IMR-90 (cell line): ENCODE measurements around the gene TRAPPC8. TPM values are rescaled to one million over a fixed set of nuclear protein-coding genes. Genes with fewer than 3 reads are reported as not detected.

ENCODE experiments used
- ATAC-seq: fragments of 200-7000 bp; cut with Tn5 transposase; 2 replicates; pipeline ENCODE4 v1.9.1; 2020; ENCODE audit warnings: low read depth, mild to moderate bottlenecking, moderate library complexity
- BruUV-seq: library from RNA; stranded (reverse); fragments of 400-500 nt; replicated peaks from 2 replicates; lab custom pipeline; 2021; lab: Mats Ljungman, UMichigan
- CTCF ChIA-PET: fragments of 300-600 bp; formaldehyde crosslinking; extraction: SDS; loops from one replicate; lab custom pipeline; 2021; ENCODE audit warnings: antibody characterized with exemption; lab: Yijun Ruan, JAX
- POLR2A ChIA-PET: fragments of 300-600 bp; sonication (Branson Sonifier 250); formaldehyde crosslinking; loops from one replicate; lab custom pipeline; 2022; ENCODE audit warnings: antibody characterized with exemption; ENCODE audit not compliant: unreplicated experiment; lab: Charles Lee
- DNase-seq: peaks from one replicate; pipeline ENCODE4 v3.0.0; 2013
- H2AFZ ChIP-seq: replicated peaks from 2 replicates; pipeline ENCODE3; 2013; ENCODE audit warnings: low read length, mild to moderate bottlenecking; ENCODE audit not compliant: poor library complexity
- H2AK5ac ChIP-seq: 2 replicates; pipeline ENCODE4 v1.6.1; 2013; ENCODE audit warnings: low read depth, low read length, inconsistent platforms
- H2AK9ac ChIP-seq: replicated peaks from 2 replicates; pipeline ENCODE3; 2013; ENCODE audit warnings: mild to moderate bottlenecking, low read depth, low read length, moderate library complexity; ENCODE audit not compliant: poor library complexity
- H2BK120ac ChIP-seq: 2 replicates; pipeline ENCODE4 v1.6.1; 2013; ENCODE audit warnings: low read depth, low read length, inconsistent platforms
- H2BK15ac ChIP-seq: 3 replicates; pipeline ENCODE4 v1.6.1; 2013; ENCODE audit warnings: low read depth, low read length, inconsistent platforms
- H2BK20ac ChIP-seq: 2 replicates; pipeline ENCODE4 v1.6.1; 2013; ENCODE audit warnings: low read depth, mild to moderate bottlenecking, inconsistent platforms, low read length, moderate library complexity
- H2BK5ac ChIP-seq: 2 replicates; pipeline ENCODE4 v1.6.1; 2013; ENCODE audit warnings: mild to moderate bottlenecking, low read depth, low read length, inconsistent platforms; ENCODE audit not compliant: poor library complexity, severe bottlenecking
- H3K14ac ChIP-seq: replicated peaks from 2 replicates; pipeline ENCODE4 v1.6.1; 2013; ENCODE audit warnings: low read depth, low read length, inconsistent platforms
- H3K18ac ChIP-seq: 2 replicates; pipeline ENCODE4 v1.6.1; 2013; ENCODE audit warnings: low read depth, low read length, control low read depth
- H3K23ac ChIP-seq: 2 replicates; pipeline ENCODE4 v1.6.1; 2013; ENCODE audit warnings: low read depth, low read length, inconsistent platforms
- H3K27ac ChIP-seq: 2 replicates; pipeline ENCODE4 v1.5.1; 2013; ENCODE audit warnings: mild to moderate bottlenecking, control low read depth, low read length; ENCODE audit not compliant: insufficient read depth
- H3K27me3 ChIP-seq: 2 replicates; pipeline ENCODE4 v1.6.1; 2013; ENCODE audit warnings: low read length; ENCODE audit not compliant: control insufficient read depth, insufficient read depth
- H3K36me3 ChIP-seq: 2 replicates; pipeline ENCODE4 v1.6.1; 2013; ENCODE audit warnings: low read length, mixed read lengths; ENCODE audit not compliant: control insufficient read depth, insufficient read depth
- H3K4ac ChIP-seq: 2 replicates; pipeline ENCODE4 v1.6.1; 2013; ENCODE audit warnings: low read depth, low read length, inconsistent platforms
- H3K4me1 ChIP-seq: 2 replicates; pipeline ENCODE4 v1.6.1; 2013; ENCODE audit warnings: low read length, mixed read lengths; ENCODE audit not compliant: control insufficient read depth, insufficient read depth
- H3K4me2 ChIP-seq: 2 replicates; pipeline ENCODE4 v1.6.1; 2013; ENCODE audit warnings: low read depth, mild to moderate bottlenecking, control low read depth, low read length, moderate library complexity
- H3K4me3 ChIP-seq: 2 replicates; pipeline ENCODE4 v1.5.1; 2013; ENCODE audit warnings: low read depth, mild to moderate bottlenecking, control low read depth, low read length, moderate library complexity; ENCODE audit not compliant: insufficient read depth
- H3K56ac ChIP-seq: 2 replicates; pipeline ENCODE4 v1.6.1; 2013; ENCODE audit warnings: low read length, inconsistent platforms; ENCODE audit not compliant: insufficient read depth; ENCODE audit errors: extremely low read depth
- H3K79me1 ChIP-seq, 2 experiments: 2 replicates each; pipeline ENCODE4 v1.6.1; 2013; ENCODE audit warnings: low read length in 2 of 2, inconsistent platforms in 1 of 2, low read depth in 1 of 2
- H3K9ac ChIP-seq: 2 replicates; pipeline ENCODE4 v1.6.1; 2013; ENCODE audit warnings: low read depth, low read length, control low read depth
- H3K9me1 ChIP-seq: 2 replicates; pipeline ENCODE4 v1.6.1; 2013; ENCODE audit warnings: low read length, inconsistent platforms; ENCODE audit not compliant: insufficient read depth
- H3K9me3 ChIP-seq: 2 replicates; pipeline ENCODE4 v1.6.1; 2013; ENCODE audit warnings: low read length; ENCODE audit not compliant: control insufficient read depth, insufficient read depth
- H4K20me1 ChIP-seq: 2 replicates; pipeline ENCODE4 v1.6.1; 2013; ENCODE audit warnings: low read length, inconsistent platforms; ENCODE audit not compliant: insufficient read depth
- H4K5ac ChIP-seq: 2 replicates; pipeline ENCODE4 v1.6.1; 2013; ENCODE audit warnings: mild to moderate bottlenecking, low read depth, low read length, control low read depth
- H4K8ac ChIP-seq, 2 experiments: 2 replicates each; pipeline ENCODE4 v1.6.1; 2013; ENCODE audit warnings: low read depth in 2 of 2, low read length in 2 of 2, control low read depth in 1 of 2, inconsistent platforms in 1 of 2
- H4K91ac ChIP-seq: 2 replicates; pipeline ENCODE4 v1.6.1; 2013; ENCODE audit warnings: low read depth, low read length, inconsistent platforms; ENCODE audit not compliant: insufficient read depth
- BHLHE40 ChIP-seq: fragments of 150-350 bp; IDR thresholded peaks from 2 replicates; pipeline ENCODE4 v1.6.1; 2016; ENCODE audit warnings: mild to moderate bottlenecking, low read depth, low read length
- CEBPB ChIP-seq: IDR thresholded peaks from 2 replicates; pipeline ENCODE4 v1.6.1; 2012; ENCODE audit warnings: low read depth, low read length, improper control_type of control experiment
- CHD1 ChIP-seq: IDR thresholded peaks from 2 replicates; pipeline ENCODE4 v1.6.1; 2012; ENCODE audit warnings: low read depth, low read length, improper control_type of control experiment
- MAFK ChIP-seq: IDR thresholded peaks from 2 replicates; pipeline ENCODE4 v1.6.1; 2012; ENCODE audit warnings: low read depth, low read length, improper control_type of control experiment
- MAZ ChIP-seq: IDR thresholded peaks from 2 replicates; pipeline ENCODE4 v1.6.1; 2012; ENCODE audit warnings: low read depth, mild to moderate bottlenecking, low read length, improper control_type of control experiment, moderate library complexity, borderline replicate concordance
- MXI1 ChIP-seq: IDR thresholded peaks from 2 replicates; pipeline ENCODE4 v1.6.1; 2012; ENCODE audit warnings: low read depth, mild to moderate bottlenecking, low read length, moderate library complexity, borderline replicate concordance
- NFE2L2 ChIP-seq: fragments of 150-350 bp; IDR thresholded peaks from 2 replicates; pipeline ENCODE4 v1.6.1; 2016; ENCODE audit warnings: low read depth, mild to moderate bottlenecking, low read length
- POLR2A ChIP-seq: IDR thresholded peaks from 2 replicates; pipeline ENCODE4 v1.6.1; 2012; ENCODE audit warnings: mild to moderate bottlenecking, low read depth, low read length
- RAD21 ChIP-seq: IDR thresholded peaks from 2 replicates; pipeline ENCODE4 v1.6.1; 2012; ENCODE audit warnings: low read length, improper control_type of control experiment
- RCOR1 ChIP-seq: IDR thresholded peaks from 2 replicates; pipeline ENCODE4 v1.6.1; 2012; ENCODE audit warnings: mild to moderate bottlenecking, low read length, improper control_type of control experiment; ENCODE audit not compliant: insufficient replicate concordance
- RFX5 ChIP-seq: IDR thresholded peaks from 2 replicates; pipeline ENCODE4 v1.8.0; 2012; ENCODE audit warnings: low read depth, mild to moderate bottlenecking, low read length, moderate library complexity
- SMC3 ChIP-seq: fragments of 150-350 bp; IDR thresholded peaks from 2 replicates; pipeline ENCODE4 v1.6.1; 2016; ENCODE audit warnings: low read depth, mild to moderate bottlenecking, antibody characterized with exemption, low read length, moderate library complexity
- WGBS, 2 experiments: methylation state at CpG; one replicate each; pipeline versions ENCODE4 v1.1.5 to v1.1.7; 2013; ENCODE audit warnings: missing lambda C conversion rate in 2 of 2; ENCODE audit not compliant: insufficient read length in 1 of 2; ENCODE audit errors: extremely low coverage in 2 of 2; 5-methylcytosine and 5-hydroxymethylcytosine counted together
- dilution Hi-C: fragments of 300-500 bp; cut with HindIII; formaldehyde crosslinking; loops from one replicate; pipeline ENCODE4 v1.14.3; 2018; ENCODE audit warnings: low sequenced_read_pairs; ENCODE audit not compliant: unreplicated experiment
- in situ Hi-C: fragments of 300-500 bp; cut with MboI; formaldehyde crosslinking; loops from 3 replicates; pipeline ENCODE4 v1.14.3; 2019; ENCODE audit warnings: low sequenced_read_pairs, inconsistent platforms, mixed read lengths
- intact Hi-C: fragments of 100-400 bp; cut with micrococcal nuclease; formaldehyde crosslinking; loops from 2 replicates; pipeline ENCODE4 v1.10.0; 2022
- polyA plus RNA-seq, 3 experiments: library from polyadenylated mRNA; depleted of rRNA; stranded (reverse); fragments of >200 nt; gene quantifications; 2 replicates each; pipeline ENCODE4 v1.2.3, GENCODE V29; 2012; ENCODE audit warnings: low replicate concordance in 1 of 3
- total RNA-seq: library from RNA; depleted of rRNA; stranded (reverse); fragments of >200 nt; gene quantifications from 2 replicates; pipeline ENCODE4 v1.2.3, GENCODE V29; 2012
- TF ChIP-seq, protein P1 (sequence below): conservative IDR thresholded peaks from 2 replicates; pipeline ENCODE4 v1.5.1; 2012; ENCODE audit warnings: mild to moderate bottlenecking, low read depth, low read length, improper control_type of control experiment
- TF ChIP-seq, protein P2 (sequence below): fragments of 150-350 bp; IDR thresholded peaks from 2 replicates; pipeline ENCODE4 v1.6.1; 2016; ENCODE audit warnings: low read depth, mild to moderate bottlenecking, low read length, moderate library complexity, borderline replicate concordance
- TF ChIP-seq, protein P3 (sequence below): fragments of 150-350 bp; IDR thresholded peaks from 2 replicates; pipeline ENCODE4 v1.6.1; 2017; ENCODE audit warnings: mild to moderate bottlenecking, antibody characterized with exemption, low read length, low read depth

Gene TRAPPC8
- total and polyA plus RNA-seq, 2 of the 4 experiments (the other 2 are of a cell fraction) = 21.8 to 54.3 TPM

DNA sequence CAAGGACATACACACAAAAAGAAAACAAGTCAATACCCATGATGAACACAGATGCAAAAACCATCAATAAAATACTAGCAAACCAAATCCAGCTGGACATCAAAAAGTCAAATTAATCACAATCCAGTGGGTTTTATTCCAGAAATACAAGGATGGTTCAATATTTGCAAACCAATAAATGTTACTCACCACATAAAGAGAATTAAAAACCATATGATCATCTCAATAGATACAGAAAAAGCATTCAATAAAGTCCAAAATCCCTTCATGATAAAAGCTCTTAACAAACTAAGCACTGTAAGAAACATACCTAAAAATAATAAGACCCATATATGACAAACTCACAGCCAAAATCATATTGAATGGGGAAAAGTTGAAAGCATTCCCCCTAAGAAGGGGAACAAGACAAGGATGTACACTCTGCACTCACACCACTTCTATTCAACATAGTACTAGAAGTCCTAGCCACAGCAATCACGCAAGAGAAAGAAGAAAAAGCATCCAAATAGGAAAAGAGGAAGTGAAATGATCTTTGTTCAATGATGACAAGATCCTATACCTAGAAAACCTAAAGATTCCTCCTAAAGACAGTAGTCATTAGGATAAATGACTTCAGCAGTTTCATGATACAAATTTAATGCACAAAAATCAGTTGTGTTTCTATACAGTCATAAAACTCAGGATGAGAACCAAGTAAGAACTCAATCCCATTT, 62.6 kb downstream of the TRAPPC8 start:
- H2BK5ac ChIP-seq = no peak overlapping the region
- no peak overlapping the region for H2BK15ac ChIP-seq
- TF ChIP-seq MAZ (no peak), BHLHE40 (no peak), MXI1 (no peak), CHD1 (no peak), NFE2L2 (no peak), MAFK (no peak), SMC3 (no peak), RCOR1 (no peak), RAD21 (no peak), POLR2A (no peak), CEBPB (no peak), RFX5 (no peak)
- TF ChIP-seq, protein P1, sequence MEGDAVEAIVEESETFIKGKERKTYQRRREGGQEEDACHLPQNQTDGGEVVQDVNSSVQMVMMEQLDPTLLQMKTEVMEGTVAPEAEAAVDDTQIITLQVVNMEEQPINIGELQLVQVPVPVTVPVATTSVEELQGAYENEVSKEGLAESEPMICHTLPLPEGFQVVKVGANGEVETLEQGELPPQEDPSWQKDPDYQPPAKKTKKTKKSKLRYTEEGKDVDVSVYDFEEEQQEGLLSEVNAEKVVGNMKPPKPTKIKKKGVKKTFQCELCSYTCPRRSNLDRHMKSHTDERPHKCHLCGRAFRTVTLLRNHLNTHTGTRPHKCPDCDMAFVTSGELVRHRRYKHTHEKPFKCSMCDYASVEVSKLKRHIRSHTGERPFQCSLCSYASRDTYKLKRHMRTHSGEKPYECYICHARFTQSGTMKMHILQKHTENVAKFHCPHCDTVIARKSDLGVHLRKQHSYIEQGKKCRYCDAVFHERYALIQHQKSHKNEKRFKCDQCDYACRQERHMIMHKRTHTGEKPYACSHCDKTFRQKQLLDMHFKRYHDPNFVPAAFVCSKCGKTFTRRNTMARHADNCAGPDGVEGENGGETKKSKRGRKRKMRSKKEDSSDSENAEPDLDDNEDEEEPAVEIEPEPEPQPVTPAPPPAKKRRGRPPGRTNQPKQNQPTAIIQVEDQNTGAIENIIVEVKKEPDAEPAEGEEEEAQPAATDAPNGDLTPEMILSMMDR = no peak
- TF ChIP-seq, protein P2, sequence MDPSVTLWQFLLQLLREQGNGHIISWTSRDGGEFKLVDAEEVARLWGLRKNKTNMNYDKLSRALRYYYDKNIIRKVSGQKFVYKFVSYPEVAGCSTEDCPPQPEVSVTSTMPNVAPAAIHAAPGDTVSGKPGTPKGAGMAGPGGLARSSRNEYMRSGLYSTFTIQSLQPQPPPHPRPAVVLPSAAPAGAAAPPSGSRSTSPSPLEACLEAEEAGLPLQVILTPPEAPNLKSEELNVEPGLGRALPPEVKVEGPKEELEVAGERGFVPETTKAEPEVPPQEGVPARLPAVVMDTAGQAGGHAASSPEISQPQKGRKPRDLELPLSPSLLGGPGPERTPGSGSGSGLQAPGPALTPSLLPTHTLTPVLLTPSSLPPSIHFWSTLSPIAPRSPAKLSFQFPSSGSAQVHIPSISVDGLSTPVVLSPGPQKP = no peak
- TF ChIP-seq, protein P3, sequence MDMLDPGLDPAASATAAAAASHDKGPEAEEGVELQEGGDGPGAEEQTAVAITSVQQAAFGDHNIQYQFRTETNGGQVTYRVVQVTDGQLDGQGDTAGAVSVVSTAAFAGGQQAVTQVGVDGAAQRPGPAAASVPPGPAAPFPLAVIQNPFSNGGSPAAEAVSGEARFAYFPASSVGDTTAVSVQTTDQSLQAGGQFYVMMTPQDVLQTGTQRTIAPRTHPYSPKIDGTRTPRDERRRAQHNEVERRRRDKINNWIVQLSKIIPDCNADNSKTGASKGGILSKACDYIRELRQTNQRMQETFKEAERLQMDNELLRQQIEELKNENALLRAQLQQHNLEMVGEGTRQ = no peak
- peaks cover 17% of the 10 kb centered on the region for H3K36me3 ChIP-seq
- H2AK9ac ChIP-seq = no peak overlapping the region
- in situ Hi-C loops (no loop called here), dilution Hi-C loops (no loop called here), intact Hi-C loops (no loop called here)
- no TSS peak for BruUV-seq
- H3K9ac ChIP-seq = no peak overlapping the region
- no peak overlapping the region for H2BK20ac ChIP-seq
- DNase-seq (no peak), ATAC-seq (no peak)
- H2AK5ac ChIP-seq = no peak overlapping the region
- no peak overlapping the region for H4K5ac ChIP-seq
- H3K4me1 ChIP-seq = no peaks in the 10 kb centered on the region
- H2BK120ac ChIP-seq = no peak overlapping the region
- H3K27ac ChIP-seq = no peak overlapping the region
- H4K20me1 ChIP-seq = no peaks in the 10 kb centered on the region
- POLR2A ChIA-PET = no interaction called here
- H2AFZ ChIP-seq = no peak overlapping the region
- H3K4me3 ChIP-seq = no peak overlapping the region
- no peak overlapping the region for H4K8ac ChIP-seq
- no peak overlapping the region for H3K18ac ChIP-seq
- no peak overlapping the region for H3K4me2 ChIP-seq
- no peak overlapping the region for H4K91ac ChIP-seq
- H3K27me3 ChIP-seq = no peaks in the 10 kb centered on the region
- H3K9me1 ChIP-seq = no peaks in the 10 kb centered on the region
- WGBS, 2 experiments = no CpG with 5 or more reads among the region's 1 CpG
- CTCF ChIA-PET = interaction anchor here (0.7 kb wide), 1 partner anchor 248 kb away, joined by 3 read pairs; no protein-coding TSS in a partner anchor
- H3K9me3 ChIP-seq = no peaks in the 10 kb centered on the region
- peaks cover 3 to 8% of the 10 kb centered on the region in 2 experiments; a peak in 2 of 4 replicates for H3K79me1 ChIP-seq
- H3K4ac ChIP-seq = no peak overlapping the region
- H3K14ac ChIP-seq = no peak overlapping the region
- H3K23ac ChIP-seq = no peak overlapping the region
- H3K56ac ChIP-seq = no peak overlapping the region
